GM19397 (cell line): Measurements from ENCODE around the gene STRADA.
"Not testable (repeated sequence)": the region's sequence is repeated elsewhere in the genome, so short reads cannot be mapped to it uniquely, and the experiment has no call there.

ENCODE experiments used
- ATAC-seq: cut with Tn5 transposase; IDR thresholded peaks from one replicate; pipeline ENCODE4 v1.9.1; 2021; ENCODE audit warnings: mild to moderate bottlenecking, moderate library complexity; ENCODE audit not compliant: unreplicated experiment

The STRADA gene

DNA sequence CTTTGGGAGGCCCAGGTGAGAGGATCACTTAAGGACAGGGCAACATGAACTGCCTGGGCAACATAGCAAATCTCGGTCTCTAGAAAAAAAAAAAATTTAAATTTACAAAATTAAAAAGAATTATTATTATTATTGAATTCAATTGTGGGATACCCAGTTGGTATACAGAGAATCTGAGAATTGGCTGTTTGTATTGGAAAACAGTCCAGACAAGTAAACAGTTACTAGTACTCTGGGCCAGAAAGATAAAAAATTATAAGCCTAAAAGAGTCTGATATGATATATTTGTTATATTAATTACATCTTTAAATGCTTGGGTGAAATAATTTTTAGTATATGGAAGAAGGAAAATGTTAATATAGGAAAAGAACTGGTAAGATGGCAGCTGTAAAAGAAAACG lies 16.8 kb upstream of the STRADA start:
- ATAC-seq: no peak

DNA sequence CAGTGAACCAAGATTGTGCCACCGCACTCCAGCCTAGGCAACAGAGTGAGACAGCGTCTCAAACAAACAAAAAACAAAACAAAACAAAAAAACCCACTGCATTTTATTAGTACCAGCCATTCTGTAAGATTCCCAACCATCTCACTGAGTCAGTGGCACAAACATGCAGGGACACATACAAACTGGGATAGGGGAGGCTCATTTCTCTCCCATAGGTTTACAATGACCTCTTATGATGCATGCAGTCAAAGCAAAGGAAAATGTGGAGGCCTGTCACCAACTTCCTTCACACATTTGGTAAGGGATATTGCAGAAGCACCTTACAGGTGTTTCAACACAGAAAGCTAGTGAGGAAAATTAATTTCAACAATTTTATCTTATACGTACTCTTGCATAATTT lies 12.4 kb upstream of the STRADA start:
- no peak for ATAC-seq

DNA sequence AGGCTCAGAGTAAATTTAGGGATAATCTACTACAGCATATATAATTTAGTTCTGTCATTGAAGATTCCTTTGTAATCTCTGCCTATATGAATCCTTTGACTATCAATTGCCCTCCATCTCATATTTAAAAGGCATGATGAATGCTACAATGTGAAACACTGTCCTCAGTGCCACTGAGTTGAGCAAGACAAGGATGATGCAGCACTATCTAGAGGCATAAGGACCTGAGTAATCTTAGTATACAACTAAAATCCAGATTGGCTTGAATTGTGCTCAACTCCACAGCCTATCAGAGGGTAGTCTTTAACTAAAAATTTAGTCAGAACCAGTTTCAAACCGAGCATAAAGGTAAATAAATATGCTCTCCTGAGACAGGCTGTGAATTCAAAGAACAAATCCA lies 11.6 kb upstream of the STRADA start:
- no peak for ATAC-seq

DNA sequence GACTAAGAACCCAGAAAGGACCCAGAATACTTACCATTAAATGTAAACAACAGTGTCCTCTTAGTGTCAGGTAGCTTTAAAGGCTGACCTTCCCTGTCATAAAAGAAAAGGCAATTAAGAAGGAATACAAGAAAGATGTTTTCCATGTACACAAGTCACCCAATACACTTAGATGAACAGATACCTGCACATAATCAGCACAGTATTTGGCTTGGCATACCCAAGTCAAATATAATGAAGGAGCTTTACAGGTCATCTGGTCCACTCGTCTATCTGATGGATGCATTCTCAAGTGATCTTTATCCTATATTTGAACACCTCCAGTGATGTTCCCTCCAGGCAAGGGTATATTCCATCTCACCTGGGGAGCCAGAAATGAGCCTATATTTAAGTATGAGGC lies 11.1 kb upstream of the STRADA start:
- ATAC-seq: no peak

DNA sequence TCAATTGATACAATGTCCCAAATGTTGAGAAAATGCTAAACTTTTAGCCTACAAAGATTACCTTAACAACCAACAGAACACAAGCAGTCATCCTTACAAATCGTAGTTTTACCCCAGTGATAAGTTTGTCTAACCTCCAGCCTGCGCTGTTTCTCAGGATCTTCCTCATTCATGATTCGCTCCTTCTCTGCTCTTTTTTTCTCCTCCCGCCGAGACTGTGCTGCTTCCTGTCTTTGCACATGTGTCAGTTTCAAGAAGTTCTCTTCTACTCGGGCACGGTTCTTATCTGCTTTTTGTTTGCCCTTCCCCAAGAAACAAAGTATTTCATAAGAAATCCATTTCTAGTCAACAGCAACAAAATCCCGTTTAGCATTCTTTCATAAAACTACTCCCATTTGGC lies 10.2 kb upstream of the STRADA start:
- ATAC-seq: no peak

DNA sequence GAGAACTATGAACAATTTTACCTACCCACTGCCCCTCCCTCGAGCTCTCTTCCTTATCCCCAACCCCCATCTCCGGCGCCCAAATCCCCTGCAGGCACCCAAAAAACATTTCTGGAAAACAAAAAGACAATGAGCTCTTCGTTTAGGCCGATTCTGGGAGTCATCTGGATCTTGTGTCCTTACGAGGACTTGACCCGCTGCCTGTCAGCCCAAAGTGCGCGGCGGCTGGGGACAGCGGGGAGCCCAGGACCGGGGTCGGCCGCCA lies 524 bp downstream of the STRADA start:
- ATAC-seq: peak; percentile 1

DNA sequence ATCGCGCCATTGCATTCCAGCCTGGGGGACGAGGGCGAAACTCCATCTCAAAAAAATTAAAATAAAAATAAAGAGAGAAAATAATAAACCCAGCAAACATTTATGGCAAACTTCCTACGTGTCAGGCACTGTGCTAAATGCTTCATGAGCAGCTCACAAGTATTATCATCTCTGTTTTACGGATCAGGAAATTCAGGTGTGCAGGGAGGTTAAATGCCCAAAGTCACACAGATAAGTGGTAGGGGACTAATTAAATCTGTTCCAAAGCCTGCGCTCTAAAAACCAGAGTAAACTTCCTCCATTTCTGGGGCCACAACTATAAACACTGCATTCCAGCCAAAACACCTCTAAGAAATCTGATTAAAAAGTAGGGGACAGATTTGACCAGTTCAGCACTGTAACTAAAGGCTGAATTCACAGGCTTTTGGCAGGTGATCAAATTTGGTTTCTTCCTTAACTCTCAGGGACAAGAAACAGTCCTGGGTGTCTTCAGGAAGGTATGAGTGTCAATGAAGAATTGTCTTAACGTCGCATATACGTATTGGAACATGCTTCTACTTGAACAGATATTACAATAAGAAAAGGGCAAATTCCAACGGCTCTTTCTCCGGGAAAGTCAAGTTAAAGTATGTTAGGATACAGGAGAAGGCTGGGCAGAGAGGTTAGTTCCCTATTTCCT lies 996 bp downstream of the STRADA start:
- ATAC-seq: no peak

DNA sequence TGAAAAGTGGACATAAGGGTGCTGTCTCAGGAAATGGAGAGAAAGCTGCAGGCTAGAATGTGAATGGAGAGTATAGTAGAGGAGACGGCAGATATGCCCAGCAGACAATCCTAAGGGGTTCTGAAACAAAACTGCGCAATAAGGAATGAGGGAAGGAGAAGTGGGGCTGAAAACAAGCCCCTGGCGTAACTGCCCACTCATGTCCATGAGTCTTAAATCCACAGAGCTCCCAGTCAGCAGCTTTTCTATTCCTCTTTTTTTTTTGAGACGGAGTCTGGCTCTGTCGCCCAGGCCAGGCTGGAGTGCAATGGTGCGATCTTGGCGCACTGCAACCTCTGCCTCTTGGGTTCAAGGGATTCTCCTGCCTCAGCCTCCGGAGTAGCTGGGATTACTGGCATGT lies 5.9 kb downstream of the STRADA start:
- no peak for ATAC-seq

DNA sequence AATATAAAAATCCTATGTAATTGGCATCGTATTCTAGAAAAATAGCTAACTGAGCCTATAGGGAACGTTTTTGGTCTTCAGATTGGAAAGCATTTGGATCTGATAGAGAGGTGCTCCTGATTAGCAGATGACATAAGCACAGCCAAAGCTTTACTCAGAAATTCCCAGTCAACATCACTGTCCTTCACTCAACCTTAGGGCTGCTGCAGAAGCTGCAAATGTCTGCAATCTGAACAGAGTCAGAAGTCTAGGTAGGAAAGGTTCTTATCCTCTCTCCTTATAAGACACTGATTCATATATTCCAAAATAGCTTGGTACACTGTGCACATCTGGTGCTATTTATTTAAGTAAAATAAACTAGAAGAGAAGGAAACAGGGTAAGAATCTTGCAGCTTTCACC lies 19.2 kb downstream of the STRADA start:
- no peak for ATAC-seq

DNA sequence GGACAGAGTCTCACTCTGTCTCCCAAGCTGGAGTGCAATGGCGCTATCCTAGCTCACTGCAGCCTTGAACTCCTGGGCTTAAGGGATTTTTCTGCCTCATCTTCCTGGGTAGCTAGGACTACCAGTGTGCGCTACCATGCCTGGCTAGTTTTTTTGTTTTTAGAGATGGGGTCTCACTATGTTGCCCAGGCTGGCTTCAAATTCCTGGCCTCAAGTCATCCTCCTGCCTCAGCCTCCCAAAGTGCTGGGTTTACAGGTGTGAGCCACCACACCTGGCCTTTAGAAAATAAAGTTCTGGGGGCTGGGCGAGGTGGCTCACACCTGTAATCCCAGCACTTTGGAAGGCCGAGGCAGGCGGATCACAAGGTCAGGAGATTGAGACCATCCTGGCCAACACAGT lies 21.4 kb downstream of the STRADA start:
- not testable (repeated sequence) for ATAC-seq

DNA sequence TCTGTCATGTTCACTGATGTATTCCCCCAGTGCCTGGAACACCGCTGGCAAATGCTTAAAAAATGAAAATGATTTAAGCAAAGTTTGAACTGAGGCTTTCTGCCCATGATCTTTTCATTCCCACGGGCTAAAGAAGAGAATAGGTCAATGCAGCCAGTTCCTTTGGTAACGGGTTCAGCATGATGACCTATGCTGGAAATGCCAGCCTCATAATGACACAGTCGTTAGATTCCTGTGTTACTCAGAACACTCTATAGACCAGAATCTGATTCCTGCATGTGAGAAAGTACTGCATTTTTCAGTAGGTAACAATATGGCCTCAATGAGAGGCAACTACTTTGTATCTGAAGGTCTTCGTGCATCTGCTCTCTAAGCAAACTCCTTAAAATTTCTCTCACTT lies 22.6 kb downstream of the STRADA start:
- no peak for ATAC-seq

DNA sequence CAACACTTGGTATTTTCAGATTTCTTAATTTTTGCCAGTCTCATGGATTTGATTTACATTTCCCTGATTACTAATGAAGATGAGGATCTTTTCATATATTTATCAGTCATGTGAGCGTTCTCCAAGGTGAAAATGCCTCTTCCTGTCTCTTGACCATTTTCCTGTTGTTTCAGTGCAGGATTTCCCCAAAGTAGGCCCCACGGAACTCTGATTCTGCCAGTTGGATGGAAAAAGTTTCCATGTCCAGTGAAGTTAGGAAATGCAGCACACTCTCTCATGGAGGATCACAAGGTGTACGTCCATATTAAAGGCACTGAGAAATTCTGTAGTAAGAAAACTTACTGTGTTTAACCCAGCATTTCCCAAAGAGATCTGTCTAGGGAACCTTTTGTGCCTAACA lies 25.2 kb downstream of the STRADA start:
- ATAC-seq: no peak

DNA sequence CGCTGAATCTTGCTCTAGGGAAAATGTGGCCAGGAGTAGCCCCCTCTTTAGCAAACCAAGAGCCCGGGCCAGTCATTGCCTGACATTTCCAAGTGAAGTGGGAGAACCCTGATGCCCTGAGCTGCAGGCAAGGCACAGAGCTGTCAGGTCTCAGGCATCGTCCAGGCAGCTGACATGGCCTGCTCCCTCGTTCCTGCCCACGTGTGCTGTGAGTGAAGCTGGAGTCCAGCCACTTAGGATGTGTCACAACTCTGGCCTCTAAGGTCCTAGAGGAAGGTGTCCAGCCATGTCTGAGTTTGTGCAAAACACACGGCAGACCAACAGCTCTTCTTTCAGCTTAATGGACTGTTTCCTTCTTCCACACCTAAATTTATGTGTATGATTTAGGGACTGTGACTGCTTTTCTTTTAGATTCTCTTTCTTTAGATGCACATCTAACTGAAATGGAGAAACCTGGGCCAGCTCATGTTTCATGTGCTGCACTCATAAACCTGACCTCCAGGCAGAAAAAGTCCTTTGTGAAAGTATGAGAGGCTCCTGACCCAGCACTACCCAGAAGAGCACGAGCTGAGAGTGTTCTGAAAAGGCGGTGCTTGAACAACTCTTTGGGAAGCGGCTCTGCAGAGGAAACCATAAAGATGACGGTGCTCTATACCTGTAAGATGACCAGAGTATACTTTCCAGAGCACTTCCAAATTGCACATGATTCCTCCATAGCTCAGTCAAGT lies 26.9 kb downstream of the STRADA start:
- no peak for ATAC-seq

DNA sequence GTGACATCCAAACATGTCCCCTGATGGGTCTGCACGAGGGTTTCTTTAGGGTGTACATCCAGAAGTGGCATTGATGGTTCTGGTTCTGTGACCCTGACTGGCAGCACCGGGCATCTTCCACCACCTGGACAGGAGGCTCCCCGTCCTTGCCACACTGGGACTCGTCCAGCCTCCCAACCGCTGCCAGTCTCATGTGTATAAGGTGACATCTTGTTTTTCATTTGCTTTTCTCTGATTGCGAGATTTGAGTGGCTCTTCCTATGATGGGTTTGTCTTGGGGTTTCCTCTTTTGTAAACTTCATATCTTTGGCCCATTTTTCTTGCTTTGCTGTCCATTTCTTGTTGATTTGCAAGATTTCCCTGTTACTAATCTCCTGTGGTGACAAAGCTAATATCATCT lies 32.5 kb downstream of the STRADA start:
- ATAC-seq: no peak

DNA sequence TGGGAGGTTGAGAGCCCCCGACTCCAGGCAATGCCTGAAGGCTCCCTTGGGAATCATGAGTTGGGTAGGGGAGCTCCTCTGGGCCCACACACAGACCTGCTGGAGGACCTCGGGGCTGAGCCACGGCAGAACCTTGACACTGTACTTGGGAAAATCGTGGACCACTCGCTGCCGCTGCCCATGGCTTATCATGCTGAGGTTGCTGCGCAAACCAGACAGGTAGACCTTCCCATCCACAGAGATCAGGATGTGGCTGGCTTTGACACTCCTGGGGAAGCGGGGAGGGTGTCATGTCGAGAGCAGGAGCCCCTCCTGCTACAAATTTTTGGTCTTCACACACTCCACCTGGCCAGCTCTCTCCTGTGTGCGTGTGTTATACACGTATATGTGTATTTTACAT lies 34.4 kb downstream of the STRADA start:
- ATAC-seq: no peak

DNA sequence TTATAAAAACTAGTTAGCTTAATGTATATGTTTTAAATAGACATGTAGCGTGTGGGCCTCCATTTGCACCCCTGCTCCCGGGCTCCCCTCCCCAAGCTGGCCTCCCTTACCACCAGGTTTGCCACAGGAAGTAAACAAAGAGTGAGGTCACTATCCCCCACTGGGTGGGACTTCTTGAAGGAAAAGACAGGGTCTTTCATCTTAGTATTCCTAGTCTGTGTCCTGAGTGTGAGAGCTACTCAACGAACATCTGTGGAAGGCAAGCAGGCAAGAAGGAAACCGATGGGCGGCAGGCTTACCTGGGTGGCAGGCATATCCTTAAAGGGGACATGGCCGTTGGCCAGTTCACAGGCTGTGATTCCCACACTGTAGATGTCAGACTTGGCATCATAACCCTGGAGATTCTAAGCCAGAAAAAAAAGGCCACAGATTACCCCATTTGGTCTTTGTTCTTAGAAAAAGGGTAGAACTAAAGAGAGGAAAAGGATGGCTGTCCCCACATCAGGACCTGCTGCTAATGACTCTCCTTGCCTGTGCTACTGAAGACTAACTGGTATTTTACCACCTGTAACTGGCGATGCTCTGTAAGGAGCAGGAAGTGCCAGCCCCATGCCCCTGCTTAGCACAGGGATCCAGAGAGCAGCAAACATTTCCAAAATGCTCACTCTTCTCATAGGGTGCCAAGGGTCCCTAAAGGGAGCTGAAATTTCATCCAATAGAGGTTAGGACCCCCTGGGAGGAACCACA lies 35.1 kb downstream of the STRADA start:
- ATAC-seq: no peak

DNA sequence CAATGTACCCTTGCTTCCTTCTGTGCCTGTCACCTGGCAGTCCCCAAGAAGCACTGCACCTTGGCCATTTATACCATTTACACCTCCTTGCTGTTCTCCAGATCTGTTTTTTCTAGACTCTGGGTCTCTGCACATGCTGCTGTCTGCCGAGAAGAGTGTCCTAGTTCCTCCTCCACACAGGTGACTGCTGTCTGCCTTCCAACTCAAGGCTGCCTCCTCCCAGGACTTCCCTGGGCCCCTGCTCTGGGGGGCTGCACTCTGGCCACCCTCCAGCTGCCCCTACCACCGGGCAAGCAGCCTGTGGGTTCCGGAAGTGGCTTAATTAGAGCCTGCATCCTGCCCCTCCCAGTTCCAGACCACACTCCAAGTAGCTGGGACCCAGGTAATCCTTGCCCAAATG lies 35.9 kb downstream of the STRADA start:
- ATAC-seq: no peak

DNA sequence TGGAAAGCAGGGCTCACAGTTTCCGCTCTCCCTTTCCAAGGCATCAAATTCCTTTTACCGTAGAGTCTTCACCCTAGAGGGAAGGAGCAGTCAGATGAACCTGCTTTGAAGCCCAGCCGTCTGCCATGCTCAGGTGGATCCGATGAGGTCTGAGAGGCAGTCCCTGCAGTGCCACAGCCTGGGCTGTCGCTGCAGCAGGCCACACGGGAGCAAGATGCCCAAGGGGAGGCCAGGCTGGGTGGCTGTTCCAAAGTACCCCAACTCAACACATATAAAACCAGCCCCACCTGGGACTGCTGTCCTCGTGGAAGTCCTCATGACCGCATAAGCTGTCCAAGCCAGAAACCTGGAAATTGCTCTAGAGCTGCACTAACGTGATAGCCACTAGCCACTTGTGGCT lies 36.8 kb downstream of the STRADA start:
- ATAC-seq: no peak

DNA sequence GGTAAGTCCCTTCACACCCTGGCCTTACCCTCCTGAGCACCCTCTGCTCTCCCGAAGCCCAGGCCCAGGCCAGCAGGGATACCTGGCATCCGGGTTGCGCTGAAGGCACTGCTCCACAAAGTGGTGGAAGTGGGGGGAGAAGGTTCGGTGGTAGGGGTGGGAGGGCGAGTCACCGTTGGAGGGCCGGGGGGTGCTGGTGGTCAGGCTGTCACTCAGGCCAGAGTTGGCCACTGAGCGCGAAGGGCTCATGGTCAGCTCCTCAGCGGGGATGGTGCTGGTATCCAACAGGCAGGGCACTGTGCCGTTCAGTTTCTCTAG lies 37.4 kb downstream of the STRADA start:
- no peak for ATAC-seq

DNA sequence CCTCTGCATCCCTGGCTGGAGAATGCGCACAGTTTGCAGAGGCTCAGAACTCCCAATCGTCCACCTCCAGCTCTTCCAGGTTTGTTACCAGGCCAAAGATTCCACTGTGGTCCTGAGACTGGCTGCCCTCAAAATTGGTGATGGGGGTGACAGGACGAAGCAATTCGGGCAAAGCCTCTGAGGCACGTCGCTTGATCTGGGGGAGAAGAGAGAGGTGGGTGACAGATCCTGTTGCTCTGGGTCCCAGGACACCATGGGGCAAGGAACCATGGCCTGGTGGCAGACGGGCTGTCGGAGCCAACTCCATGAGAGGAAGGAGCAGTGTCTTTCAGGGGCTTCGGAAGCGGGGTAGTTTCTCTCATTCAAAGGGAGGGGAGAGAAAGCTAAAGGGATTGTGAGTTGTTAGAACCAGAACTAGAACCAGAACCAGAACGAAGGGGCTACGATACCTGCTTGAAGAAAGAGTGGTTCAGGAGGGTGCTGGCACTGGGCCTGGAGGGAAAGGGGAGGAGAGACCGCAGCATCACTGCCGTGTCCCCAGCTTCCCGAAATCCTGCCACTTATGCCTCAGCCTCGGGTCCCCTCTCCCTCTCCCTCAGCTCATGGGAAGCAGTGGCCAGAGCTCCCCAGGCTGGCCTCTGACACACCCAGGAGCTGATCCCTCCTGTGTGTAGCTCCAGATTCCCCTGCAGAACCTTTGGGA lies 37.9 kb downstream of the STRADA start:
- no peak for ATAC-seq

DNA sequence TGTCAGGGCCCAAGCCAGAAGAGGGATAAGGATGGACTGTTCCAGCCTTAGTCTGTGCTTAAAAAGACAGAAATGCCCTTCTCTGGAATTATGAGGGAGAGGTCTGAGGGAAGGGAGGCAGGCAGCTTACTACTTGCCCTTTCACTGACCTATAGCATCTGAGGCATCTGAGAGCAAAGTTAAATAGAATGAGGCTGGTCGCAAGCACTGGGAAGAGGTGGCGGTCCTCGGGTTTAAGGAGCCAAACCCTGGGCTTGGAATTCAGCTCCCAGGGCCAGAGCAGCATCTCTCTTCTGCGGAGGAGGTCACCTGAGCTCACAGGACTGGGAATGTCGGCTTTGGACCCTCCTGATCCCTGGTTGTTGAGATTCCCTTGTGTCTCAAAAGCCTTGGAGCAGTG lies 38.6 kb downstream of the STRADA start:
- no peak for ATAC-seq

DNA sequence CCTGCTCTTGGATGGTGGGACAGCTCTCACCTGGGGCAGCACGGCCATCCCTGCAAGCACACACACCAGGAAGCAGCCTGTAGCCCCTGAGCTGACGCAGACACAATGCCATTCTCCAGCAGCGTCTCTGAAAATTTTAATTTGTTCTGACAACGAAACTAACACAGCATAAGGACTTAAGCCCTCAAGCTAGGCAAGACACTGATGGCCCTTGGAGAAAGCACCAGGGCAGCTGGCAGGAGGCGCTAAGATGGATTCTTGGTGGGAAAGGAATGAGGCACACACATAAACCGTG lies 38.9 kb downstream of the STRADA start:
- no peak for ATAC-seq
